H9 (cell line): ENCODE data around the gene ZNF831. TPM values are rescaled to one million over a fixed set of nuclear protein-coding genes. Genes with fewer than 3 reads are reported as not detected.

Experiments
- DNase-seq: peaks from one replicate; pipeline ENCODE4 v3.0.0-alpha.2; 2017
- H2AFZ ChIP-seq: one replicate; pipeline ENCODE4 v1.6.1; 2013; ENCODE audit warnings: mild to moderate bottlenecking, low read length, control low read depth, moderate library complexity
- H2AK5ac ChIP-seq: 2 replicates; pipeline ENCODE4 v1.6.1; 2013; ENCODE audit warnings: low read length, control low read depth, mixed read lengths; ENCODE audit not compliant: insufficient read length
- H2BK120ac ChIP-seq: one replicate; pipeline ENCODE4 v1.6.1; 2013; ENCODE audit warnings: low read depth, mild to moderate bottlenecking, low read length, control low read depth, inconsistent platforms; ENCODE audit not compliant: poor library complexity, severe bottlenecking
- H2BK12ac ChIP-seq: 2 replicates; pipeline ENCODE4 v1.6.1; 2013; ENCODE audit warnings: low read length, control low read depth, mixed read lengths, low read depth; ENCODE audit not compliant: insufficient read length
- H2BK15ac ChIP-seq: 2 replicates; pipeline ENCODE4 v1.6.1; 2013; ENCODE audit warnings: low read depth, low read length, control low read depth
- H2BK20ac ChIP-seq: one replicate; pipeline ENCODE4 v1.6.1; 2013; ENCODE audit warnings: low read depth, mild to moderate bottlenecking, low read length, control low read depth, inconsistent platforms; ENCODE audit not compliant: poor library complexity, severe bottlenecking
- H2BK5ac ChIP-seq: 2 replicates; pipeline ENCODE4 v1.6.1; 2013; ENCODE audit warnings: low read length, control low read depth, mixed read lengths; ENCODE audit not compliant: insufficient read length
- H3K14ac ChIP-seq: 2 replicates; pipeline ENCODE4 v1.6.1; 2013; ENCODE audit warnings: low read length, control low read depth; ENCODE audit not compliant: insufficient read depth
- H3K18ac ChIP-seq: 2 replicates; pipeline ENCODE4 v1.6.1; 2013; ENCODE audit warnings: low read depth, mild to moderate bottlenecking, mixed read lengths, low read length, control low read depth; ENCODE audit not compliant: insufficient read length
- H3K23ac ChIP-seq: 2 replicates; pipeline ENCODE4 v1.6.1; 2013; ENCODE audit warnings: low read length, control low read depth, mixed read lengths, low read depth; ENCODE audit not compliant: insufficient read length
- H3K23me2 ChIP-seq: 2 replicates; pipeline ENCODE4 v1.6.1; 2013; ENCODE audit warnings: low read depth, mild to moderate bottlenecking, mixed read lengths, low read length, control low read depth; ENCODE audit not compliant: insufficient read length, poor library complexity, severe bottlenecking
- H3K27ac ChIP-seq: 2 replicates; pipeline ENCODE4 v1.5.1; 2013; ENCODE audit warnings: low read length, control low read depth, mixed read lengths, low read depth; ENCODE audit not compliant: insufficient read length
- H3K27me3 ChIP-seq: 2 replicates; pipeline ENCODE4 v1.6.1; 2013; ENCODE audit warnings: low read length, control low read depth, inconsistent platforms; ENCODE audit not compliant: insufficient read depth
- H3K4ac ChIP-seq: 2 replicates; pipeline ENCODE4 v1.6.1; 2013; ENCODE audit warnings: low read depth, mild to moderate bottlenecking, control low read depth, inconsistent platforms, low read length, moderate library complexity
- H3K4me1 ChIP-seq: 2 replicates; pipeline ENCODE4 v1.6.1; 2013; ENCODE audit warnings: low read length, control low read depth, inconsistent platforms; ENCODE audit not compliant: insufficient read depth
- H3K4me2 ChIP-seq: 2 replicates; pipeline ENCODE4 v1.6.1; 2013; ENCODE audit warnings: low read length, control low read depth, mixed read lengths; ENCODE audit not compliant: insufficient read length, insufficient read depth
- H3K56ac ChIP-seq: 2 replicates; pipeline ENCODE4 v1.6.1; 2013; ENCODE audit warnings: low read depth, mild to moderate bottlenecking, mixed read lengths, low read length, control low read depth; ENCODE audit not compliant: insufficient read length
- H3K79me1 ChIP-seq: 2 replicates; pipeline ENCODE4 v1.6.1; 2013; ENCODE audit warnings: low read depth, mild to moderate bottlenecking, moderate library complexity, low read length, control low read depth, inconsistent platforms; ENCODE audit not compliant: insufficient read depth, poor library complexity, severe bottlenecking
- H3K79me2 ChIP-seq: 2 replicates; pipeline ENCODE4 v1.6.1; 2013; ENCODE audit warnings: low read length, control low read depth, inconsistent platforms; ENCODE audit not compliant: insufficient read depth
- H3K9ac ChIP-seq: 2 replicates; pipeline ENCODE4 v1.6.1; 2013; ENCODE audit warnings: low read length, control low read depth, mixed read lengths; ENCODE audit not compliant: insufficient read length; ENCODE audit errors: extremely low read depth
- H3K9me3 ChIP-seq: one replicate; pipeline ENCODE4 v1.6.1; 2013; ENCODE audit warnings: low read depth, low read length, inconsistent platforms; ENCODE audit not compliant: control insufficient read depth
- H3T11ph ChIP-seq: one replicate; pipeline ENCODE4 v1.6.1; 2013; ENCODE audit warnings: mild to moderate bottlenecking, low read length, control low read depth, inconsistent platforms
- H4K20me1 ChIP-seq: one replicate; pipeline ENCODE4 v1.6.1; 2013; ENCODE audit not compliant: control insufficient read depth, insufficient read length, insufficient read depth
- H4K5ac ChIP-seq: 2 replicates; pipeline ENCODE4 v1.6.1; 2013; ENCODE audit warnings: low read depth, mild to moderate bottlenecking, mixed read lengths, low read length, control low read depth; ENCODE audit not compliant: insufficient read length
- H4K8ac ChIP-seq: replicated peaks from 2 replicates; pipeline ENCODE4 v1.6.1; 2013; ENCODE audit warnings: low read length, control low read depth, mixed read lengths, low read depth; ENCODE audit not compliant: insufficient read length
- H4K91ac ChIP-seq: 2 replicates; pipeline ENCODE4 v1.6.1; 2013; ENCODE audit warnings: low read depth, mild to moderate bottlenecking, moderate library complexity, mixed read lengths, low read length, control low read depth; ENCODE audit not compliant: insufficient read length
- H3K27ac Mint-ChIP-seq, 3 experiments: 2 replicates in 2 of 3; 3 replicates in 1 of 3; pipeline ENCODE4 v1.8.0; 2020 to 2021; ENCODE audit warnings: mixed read lengths in 3 of 3, mild to moderate bottlenecking in 1 of 3, moderate library complexity in 1 of 3
- H3K27me3 Mint-ChIP-seq: 2 replicates; pipeline ENCODE4 v1.8.0; 2021; ENCODE audit warnings: low read depth, mild to moderate bottlenecking, moderate library complexity, mixed read lengths
- H3K36me3 Mint-ChIP-seq, 3 experiments: 2 replicates in 2 of 3; 3 replicates in 1 of 3; pipeline ENCODE4 v1.8.0; 2020 to 2021; ENCODE audit warnings: low read depth in 3 of 3, mixed read lengths in 3 of 3; ENCODE audit not compliant: insufficient read depth in 1 of 3
- H3K4me1 Mint-ChIP-seq, 2 experiments: 2 replicates each; pipeline ENCODE4 v1.8.0; 2020; ENCODE audit warnings: mixed read lengths in 2 of 2
- H3K4me3 Mint-ChIP-seq, 2 experiments: 2 replicates in 1 of 2; 3 replicates in 1 of 2; pipeline ENCODE4 v1.8.0; 2020 to 2021; ENCODE audit warnings: mild to moderate bottlenecking in 2 of 2, mixed read lengths in 2 of 2, moderate library complexity in 1 of 2
- H3K9me3 Mint-ChIP-seq, 2 experiments: 2 replicates in 1 of 2; 3 replicates in 1 of 2; pipeline ENCODE4 v1.8.0; 2020; ENCODE audit warnings: mild to moderate bottlenecking in 2 of 2, mixed read lengths in 2 of 2, moderate library complexity in 1 of 2
- WGBS: extraction: QIAGEN DNeasy Blood & Tissue Kit; methylation state at CpG from one replicate; pipeline ENCODE4 v1.1.7; 2013; ENCODE audit warnings: missing lambda C conversion rate, low lambda C conversion rate, mixed read lengths; ENCODE audit not compliant: insufficient read length; ENCODE audit errors: extremely low coverage; 5-methylcytosine and 5-hydroxymethylcytosine counted together
- total RNA-seq: library from RNA; stranded (reverse); gene quantifications from 2 replicates; pipeline ENCODE4 v1.2.1, GENCODE V29; 2021
- TF ChIP-seq, protein P1 (sequence below): fragments of 200-600 bp; sonication (generic); conservative IDR thresholded peaks from 3 replicates; pipeline ENCODE4 v1.8.0; 2021; ENCODE audit warnings: antibody characterized with exemption, mild to moderate bottlenecking

ZNF831 gene
- total RNA-seq, 1 experiment from 2014 or later, result not detected

- Histone ChIP-seq H3K4me2 (no peak overlapping the region), H4K20me1 (no peaks in the 10 kb centered on the region), H3K27ac (no peak overlapping the region), H3K9me3 (no peaks in the 10 kb centered on the region), H3K18ac (no peak overlapping the region), H2BK20ac (no peak overlapping the region), H2AFZ (no peak overlapping the region), H3K23ac (no peak overlapping the region), H3K4ac (no peak overlapping the region), H3T11ph (no peak overlapping the region), H4K8ac (no peak overlapping the region), H2BK120ac (no peak overlapping the region), H3K27me3 (no peaks in the 10 kb centered on the region), H3K23me2 (no peaks in the 10 kb centered on the region), H3K9ac (no peak overlapping the region), H2AK5ac (no peak overlapping the region), H3K79me2 (no peaks in the 10 kb centered on the region), H4K91ac (no peak overlapping the region), H2BK12ac (no peak overlapping the region), H3K14ac (no peak overlapping the region), H2BK15ac (no peak overlapping the region), H3K4me1 (no peaks in the 10 kb centered on the region; the same call in 1 of the 2 replicates), H3K56ac (no peak overlapping the region), H3K79me1 (no peaks in the 10 kb centered on the region), H2BK5ac (no peak overlapping the region), H4K5ac (no peak overlapping the region)
- TF ChIP-seq, protein P1, sequence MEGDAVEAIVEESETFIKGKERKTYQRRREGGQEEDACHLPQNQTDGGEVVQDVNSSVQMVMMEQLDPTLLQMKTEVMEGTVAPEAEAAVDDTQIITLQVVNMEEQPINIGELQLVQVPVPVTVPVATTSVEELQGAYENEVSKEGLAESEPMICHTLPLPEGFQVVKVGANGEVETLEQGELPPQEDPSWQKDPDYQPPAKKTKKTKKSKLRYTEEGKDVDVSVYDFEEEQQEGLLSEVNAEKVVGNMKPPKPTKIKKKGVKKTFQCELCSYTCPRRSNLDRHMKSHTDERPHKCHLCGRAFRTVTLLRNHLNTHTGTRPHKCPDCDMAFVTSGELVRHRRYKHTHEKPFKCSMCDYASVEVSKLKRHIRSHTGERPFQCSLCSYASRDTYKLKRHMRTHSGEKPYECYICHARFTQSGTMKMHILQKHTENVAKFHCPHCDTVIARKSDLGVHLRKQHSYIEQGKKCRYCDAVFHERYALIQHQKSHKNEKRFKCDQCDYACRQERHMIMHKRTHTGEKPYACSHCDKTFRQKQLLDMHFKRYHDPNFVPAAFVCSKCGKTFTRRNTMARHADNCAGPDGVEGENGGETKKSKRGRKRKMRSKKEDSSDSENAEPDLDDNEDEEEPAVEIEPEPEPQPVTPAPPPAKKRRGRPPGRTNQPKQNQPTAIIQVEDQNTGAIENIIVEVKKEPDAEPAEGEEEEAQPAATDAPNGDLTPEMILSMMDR, result no peak
- Mint-ChIP-seq H3K36me3 (no peaks in the 10 kb centered on the region), H3K4me1 (peaks cover 18 to 26% of the 10 kb centered on the region in 2 experiments), H3K9me3 (no peaks in the 10 kb centered on the region), H3K27ac (no peak overlapping the region), H3K27me3 (peaks cover 17% of the 10 kb centered on the region), H3K4me3 (no peak overlapping the region)
- no peak for DNase-seq
- WGBS, result no CpG with 5 or more reads among the region's 11 CpGs
Measured at GRCh38 chr20:59210186-59210585, 46.6 kb downstream of the ZNF831 start.
